Psoas muscle (tissue), 8 donors: ENCODE data around the gene ATAD3A. TPM values are rescaled to one million over a fixed set of nuclear protein-coding genes. Genes with fewer than 3 reads are reported as not detected.

ENCODE experiments used
- ATAC-seq, 4 donors: fragments of 200-7000 bp; cut with Tn5 transposase; one replicate each; pipeline ENCODE4 v1.9.1; 2020; ENCODE audit warnings: moderate library complexity in 3 of 4, mild to moderate bottlenecking in 2 of 4
- DNase-seq, 2 donors: peaks; one replicate each; pipeline ENCODE4 v3.0.0-alpha.2; 2020
- H3K27ac ChIP-seq: fragments of 200-600 bp; one replicate; pipeline ENCODE4 v1.8.0; 2022
- H3K27me3 ChIP-seq, 3 donors: fragments of 200-600 bp in 1 of 3; one replicate each; pipeline versions ENCODE4 v1.6.1 to v1.8.0; 2013 to 2022; ENCODE audit warnings: low read length in 2 of 3, mild to moderate bottlenecking in 2 of 3, moderate library complexity in 1 of 3; ENCODE audit not compliant: insufficient read depth in 3 of 3
- H3K36me3 ChIP-seq, 2 donors: fragments of 200-600 bp in 1 of 2; one replicate each; pipeline versions ENCODE4 v1.6.1 to v1.8.0; 2013 to 2022; ENCODE audit warnings: low read depth in 1 of 2, mild to moderate bottlenecking in 1 of 2, moderate library complexity in 1 of 2; ENCODE audit not compliant: insufficient read depth in 1 of 2
- H3K4me1 ChIP-seq: fragments of 200-600 bp; one replicate; pipeline ENCODE4 v1.8.0; 2022
- H3K4me3 ChIP-seq: fragments of 200-600 bp; one replicate; pipeline ENCODE4 v1.8.0; 2022; ENCODE audit warnings: mild to moderate bottlenecking
- H3K9me3 ChIP-seq: fragments of 200-600 bp; one replicate; pipeline ENCODE4 v1.8.0; 2022
- CTCF ChIP-seq: fragments of 200-600 bp; IDR thresholded peaks from one replicate; pipeline ENCODE4 v1.8.0; 2022; ENCODE audit warnings: antibody characterized with exemption
- WGBS, 3 donors: extraction: QIAGEN DNeasy Blood & Tissue Kit; methylation state at CpG; one replicate each; pipeline versions ENCODE4 v1.1.6 to v1.1.7; 2013; 5-methylcytosine and 5-hydroxymethylcytosine counted together
- intact Hi-C, 2 donors: fragments of 100-400 bp; cut with DNase I; formaldehyde crosslinking; loops; one replicate each; pipeline versions ENCODE4 v1.11.0 to v1.14.2; 2022
- polyA plus RNA-seq, 3 donors: library from polyadenylated mRNA; stranded (reverse); fragments of 200-250 nt; gene quantifications; one replicate each; pipeline ENCODE4 v1.2.3, GENCODE V29; 2013
- total RNA-seq, 4 donors: library from RNA; stranded (reverse); fragmentation: NEBNext Ultra II Directional in 2 of 4; extraction: Animal tissue kit (Norgen Biotek cat#: 25700) in 2 of 4; gene quantifications; one replicate each; pipeline versions ENCODE4 v1.2.1 to v1.2.4, GENCODE V29; 2021 to 2023
- donor health status: healthy with polysubstance abuse.
- donor health status: DM: no; HTN: no; CAD: no; lungs with moderate emphysema.
- donor health status: Bipolar disorder and iron deficiency.
- donor health status: healthy.
- donor health status: DM: yes; HTN: yes; CAD: no.
- donor health status: DM: no; HTN: no; CAD: no.
- donor health status: DM: no; HTN: no; CAD: no.
- donor health status: DM: yes; HTN: yes; CAD: no.

The ATAD3A gene
- total and polyA plus RNA-seq, 7 donors: 20.6 to 48.6 (median 33.5) TPM

GRCh38 chr1:1545946-1546737 is 34.2 kb downstream of the ATAD3A start:
- intact Hi-C loops: no loop called here
- H3K27ac ChIP-seq: no peak overlapping the region

GRCh38 chr1:1547011-1547410 is 35.0 kb downstream of the ATAD3A start:
- DNase-seq (peak in 1 of 2 donors; percentile 38), ATAC-seq (no peak)
- no peak for TF ChIP-seq CTCF
- peaks cover 0 to 37% of the 10 kb centered on the region in 2 donors for H3K36me3 ChIP-seq
- no peaks in the 10 kb centered on the region for H3K9me3 ChIP-seq
- H3K27me3 ChIP-seq: no peaks in the 10 kb centered on the region
- no peak overlapping the region for H3K27ac ChIP-seq
- no peak overlapping the region for H3K4me3 ChIP-seq
- WGBS, 3 donors: 77 to 83% (median 80%) methylated on average over 9 of the region's 9 CpGs
- peaks cover 25% of the 10 kb centered on the region for H3K4me1 ChIP-seq
- intact Hi-C loops: no loop called here

More at GRCh38 chr1:1545946-1546737, 34.2 kb downstream of the ATAD3A start:
- Histone ChIP-seq H3K4me1 (peaks cover 20% of the 10 kb centered on the region), H3K36me3 (peaks cover 0 to 45% of the 10 kb centered on the region in 2 donors), H3K4me3 (no peak overlapping the region), H3K27me3 (no peaks in the 10 kb centered on the region), H3K9me3 (no peaks in the 10 kb centered on the region)
- no peak for DNase-seq
- TF ChIP-seq CTCF: no peak
- ATAC-seq: no peak
- WGBS, 3 donors: 88 to 90% (median 88%) methylated on average over 23 of the region's 23 CpGs

GRCh38 chr1:1547476-1547875 is 35.5 kb downstream of the ATAD3A start:
- WGBS, 3 donors: 90 to 92% (median 91%) methylated on average over 19 of the region's 19 CpGs
- Histone ChIP-seq H3K4me1 (peaks cover 25% of the 10 kb centered on the region), H3K9me3 (no peaks in the 10 kb centered on the region), H3K36me3 (peaks cover 0 to 32% of the 10 kb centered on the region in 2 donors), H3K27me3 (no peaks in the 10 kb centered on the region), H3K27ac (no peak overlapping the region), H3K4me3 (no peak overlapping the region)
- intact Hi-C loops: no loop called here
- no peak for TF ChIP-seq CTCF
- ATAC-seq: no peak
- DNase-seq: no peak

GRCh38 chr1:1548591-1548990 is 36.6 kb downstream of the ATAD3A start:
- TF ChIP-seq CTCF: no peak
- Histone ChIP-seq H3K9me3 (no peaks in the 10 kb centered on the region), H3K4me1 (peaks cover 19% of the 10 kb centered on the region), H3K36me3 (peaks cover 0 to 21% of the 10 kb centered on the region in 2 donors), H3K27me3 (no peaks in the 10 kb centered on the region), H3K27ac (no peak overlapping the region), H3K4me3 (no peak overlapping the region)
- no peak for ATAC-seq
- DNase-seq: no peak
- intact Hi-C loops: no loop called here
- 69 to 78% (median 71%) methylated on average over 11 to 14 of the region's 14 CpGs for WGBS, 3 donors
